ENCODE data around the gene SLC8A1.

SLC8A1 gene

GRCh38 chr2:40445467-40445866 is 6.4 kb downstream of the SLC8A1 start:
- no peaks in the 10 kb centered on the region for H3K27me3 ChIP-seq (ENCODE audit: control insufficient read depth in 1 of 2, insufficient read depth in 2 of 2, low read length in 2 of 2)
- H3K4me3 ChIP-seq (ENCODE audit: low read depth in 1 of 2, low read length in 2 of 2) = no peak overlapping the region
- H3K4me1 ChIP-seq (ENCODE audit: control insufficient read depth in 1 of 2, insufficient read depth in 2 of 2, low read length in 2 of 2) = peaks cover 0 to 7% of the 10 kb centered on the region in 2 donors
- no peaks in the 10 kb centered on the region for H3K9me3 ChIP-seq (ENCODE audit: control insufficient read depth in 1 of 2, low read length in 2 of 2)
- no peaks in the 10 kb centered on the region for H3K36me3 ChIP-seq (ENCODE audit: control insufficient read depth in 1 of 2, insufficient read depth in 2 of 2, low read length in 2 of 2)
- no peak overlapping the region for H3K27ac ChIP-seq (ENCODE audit: low read depth, low read length)
- H3K9ac ChIP-seq (ENCODE audit: low read depth in 1 of 2, low read length in 2 of 2) = no peak overlapping the region

DNA sequence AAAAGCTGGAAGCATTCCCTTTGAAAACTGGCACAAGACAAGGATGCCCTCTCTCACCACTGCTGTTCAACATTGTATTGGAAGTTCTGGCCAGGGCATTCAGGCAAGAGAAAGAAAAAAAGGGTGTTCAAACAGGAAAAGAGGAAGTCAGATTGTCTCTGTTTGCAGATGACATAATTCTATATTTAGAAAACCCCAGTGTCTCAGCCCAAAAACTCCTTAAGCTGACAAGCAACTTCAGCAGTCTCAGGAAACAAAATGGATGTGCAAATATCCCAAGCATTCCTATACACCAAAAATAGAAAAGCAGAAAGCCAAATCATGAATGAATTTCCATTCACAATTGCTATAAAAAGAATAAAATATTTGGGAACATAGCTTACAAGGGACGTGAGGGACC is 11.1 kb downstream of the SLC8A1 start:
- Histone ChIP-seq H3K9me3 (ENCODE audit: control insufficient read depth in 1 of 2, low read length in 2 of 2) (no peaks in the 10 kb centered on the region), H3K27me3 (ENCODE audit: control insufficient read depth in 1 of 2, insufficient read depth in 2 of 2, low read length in 2 of 2) (peaks cover 0 to 4% of the 10 kb centered on the region in 2 donors), H3K36me3 (ENCODE audit: control insufficient read depth in 1 of 2, insufficient read depth in 2 of 2, low read length in 2 of 2) (no peaks in the 10 kb centered on the region), H3K27ac (ENCODE audit: low read depth, low read length) (no peak overlapping the region), H3K9ac (ENCODE audit: low read depth in 1 of 2, low read length in 2 of 2) (no peak overlapping the region), H3K4me1 (ENCODE audit: control insufficient read depth in 1 of 2, insufficient read depth in 2 of 2, low read length in 2 of 2) (no peaks in the 10 kb centered on the region), H3K4me3 (ENCODE audit: low read depth in 1 of 2, low read length in 2 of 2) (no peak overlapping the region)

DNA sequence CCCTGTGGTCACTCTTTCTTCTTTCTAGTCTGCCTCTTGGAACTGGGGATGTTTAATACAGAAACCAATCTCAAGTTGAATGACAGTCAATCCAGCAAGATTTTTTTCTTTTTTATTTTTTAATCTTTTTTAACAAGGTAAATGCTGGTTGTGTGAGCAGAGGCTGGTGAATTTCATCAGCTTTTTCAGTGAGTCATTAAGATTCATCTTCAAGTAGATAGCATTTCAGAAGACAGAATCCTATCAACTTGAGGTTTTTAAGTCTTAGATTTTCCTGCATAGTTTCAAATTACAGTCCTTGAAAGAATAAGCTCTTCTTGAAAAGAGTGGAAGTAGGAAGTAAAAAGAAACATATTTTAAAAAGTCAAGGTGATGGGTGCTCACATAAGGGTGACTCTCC is 12.4 kb downstream of the SLC8A1 start:
- no peak overlapping the region for H3K9ac ChIP-seq (ENCODE audit: low read depth in 1 of 2, low read length in 2 of 2)
- H3K27ac ChIP-seq (ENCODE audit: low read depth, low read length) = no peak overlapping the region
- no peaks in the 10 kb centered on the region for H3K36me3 ChIP-seq (ENCODE audit: control insufficient read depth in 1 of 2, insufficient read depth in 2 of 2, low read length in 2 of 2)
- H3K27me3 ChIP-seq (ENCODE audit: control insufficient read depth in 1 of 2, insufficient read depth in 2 of 2, low read length in 2 of 2) = peaks cover 0 to 4% of the 10 kb centered on the region in 2 donors
- no peak overlapping the region for H3K4me3 ChIP-seq (ENCODE audit: low read depth in 1 of 2, low read length in 2 of 2)
- no peaks in the 10 kb centered on the region for H3K4me1 ChIP-seq (ENCODE audit: control insufficient read depth in 1 of 2, insufficient read depth in 2 of 2, low read length in 2 of 2)
- H3K9me3 ChIP-seq (ENCODE audit: control insufficient read depth in 1 of 2, low read length in 2 of 2) = no peaks in the 10 kb centered on the region

DNA sequence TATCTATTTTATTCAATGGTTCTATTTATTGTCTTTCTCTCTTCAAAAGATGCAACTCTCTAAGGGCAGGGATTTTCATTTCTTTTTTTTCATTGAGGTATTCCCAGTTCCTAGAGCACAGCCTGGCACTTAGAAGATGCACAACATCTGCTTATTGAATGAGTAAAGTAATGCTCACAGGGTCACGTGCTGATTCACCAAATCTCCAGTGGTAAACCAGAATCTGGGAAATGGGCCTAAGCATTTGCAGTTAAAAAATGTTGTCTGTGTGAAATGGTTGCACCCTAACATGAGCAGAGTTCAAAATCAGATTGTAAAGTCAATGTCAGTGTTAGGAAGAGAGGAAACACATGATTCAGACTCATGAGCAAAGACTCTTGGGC is 15.8 kb downstream of the SLC8A1 start:
- H3K36me3 ChIP-seq (ENCODE audit: control insufficient read depth in 1 of 2, insufficient read depth in 2 of 2, low read length in 2 of 2) = no peaks in the 10 kb centered on the region
- no peak overlapping the region for H3K9ac ChIP-seq (ENCODE audit: low read depth in 1 of 2, low read length in 2 of 2)
- H3K4me3 ChIP-seq (ENCODE audit: low read depth in 1 of 2, low read length in 2 of 2) = no peak overlapping the region
- peaks cover 0 to 4% of the 10 kb centered on the region in 2 donors for H3K27me3 ChIP-seq (ENCODE audit: control insufficient read depth in 1 of 2, insufficient read depth in 2 of 2, low read length in 2 of 2)
- no peaks in the 10 kb centered on the region for H3K9me3 ChIP-seq (ENCODE audit: control insufficient read depth in 1 of 2, low read length in 2 of 2)
- no peak overlapping the region for H3K27ac ChIP-seq (ENCODE audit: low read depth, low read length)
- peaks cover 0 to 4% of the 10 kb centered on the region in 2 donors for H3K4me1 ChIP-seq (ENCODE audit: control insufficient read depth in 1 of 2, insufficient read depth in 2 of 2, low read length in 2 of 2)

DNA sequence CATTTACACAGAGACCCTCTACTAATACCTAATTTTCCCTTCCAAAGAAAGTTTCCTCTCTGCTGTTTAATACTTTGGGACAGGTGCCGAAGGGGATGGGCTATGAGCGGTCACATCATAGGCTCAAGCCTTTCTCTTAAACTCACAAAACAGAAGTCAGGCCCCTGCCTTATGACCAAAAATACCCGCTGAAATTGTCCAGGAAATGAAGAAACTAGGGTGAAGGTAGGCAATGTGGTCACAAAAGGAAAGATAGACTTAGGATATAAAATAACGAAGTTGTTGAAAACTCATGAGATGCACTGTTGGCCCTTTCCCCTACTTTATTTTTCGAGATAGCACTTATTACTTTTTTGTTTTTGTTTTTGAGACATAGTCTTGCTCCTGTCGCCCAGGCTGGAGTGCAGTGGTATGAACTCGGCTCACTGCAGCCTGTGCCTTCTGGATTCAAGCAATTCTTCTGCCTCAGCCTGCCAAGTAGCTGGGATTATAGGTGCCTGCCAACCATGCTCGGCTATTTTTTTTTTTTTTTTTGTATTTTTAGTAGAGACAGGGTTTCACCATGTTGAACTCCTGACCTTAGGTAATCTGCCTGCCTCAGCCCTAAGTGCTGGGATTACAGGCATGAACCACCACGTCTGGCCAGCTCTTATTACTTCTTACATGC is 16.3 kb downstream of the SLC8A1 start:
- H3K36me3 ChIP-seq (ENCODE audit: control insufficient read depth in 1 of 2, insufficient read depth in 2 of 2, low read length in 2 of 2) = no peaks in the 10 kb centered on the region
- no peaks in the 10 kb centered on the region for H3K9me3 ChIP-seq (ENCODE audit: control insufficient read depth in 1 of 2, low read length in 2 of 2)
- H3K4me1 ChIP-seq (ENCODE audit: control insufficient read depth in 1 of 2, insufficient read depth in 2 of 2, low read length in 2 of 2) = peaks cover 0 to 4% of the 10 kb centered on the region in 2 donors
- no peak overlapping the region for H3K27ac ChIP-seq (ENCODE audit: low read depth, low read length)
- no peak overlapping the region for H3K4me3 ChIP-seq (ENCODE audit: low read depth in 1 of 2, low read length in 2 of 2)
- H3K9ac ChIP-seq (ENCODE audit: low read depth in 1 of 2, low read length in 2 of 2) = no peak overlapping the region
- peaks cover 0 to 4% of the 10 kb centered on the region in 2 donors for H3K27me3 ChIP-seq (ENCODE audit: control insufficient read depth in 1 of 2, insufficient read depth in 2 of 2, low read length in 2 of 2)

GRCh38 chr2:40434731-40435271 is 17.1 kb downstream of the SLC8A1 start:
- no peak overlapping the region for H3K4me3 ChIP-seq (ENCODE audit: low read depth in 1 of 2, low read length in 2 of 2)
- H3K27ac ChIP-seq (ENCODE audit: low read depth, low read length) = no peak overlapping the region
- H3K9me3 ChIP-seq (ENCODE audit: control insufficient read depth in 1 of 2, low read length in 2 of 2) = no peaks in the 10 kb centered on the region
- H3K27me3 ChIP-seq (ENCODE audit: control insufficient read depth in 1 of 2, insufficient read depth in 2 of 2, low read length in 2 of 2) = peaks cover 0 to 4% of the 10 kb centered on the region in 2 donors
- H3K36me3 ChIP-seq (ENCODE audit: control insufficient read depth in 1 of 2, insufficient read depth in 2 of 2, low read length in 2 of 2) = no peaks in the 10 kb centered on the region
- peaks cover 0 to 4% of the 10 kb centered on the region in 2 donors for H3K4me1 ChIP-seq (ENCODE audit: control insufficient read depth in 1 of 2, insufficient read depth in 2 of 2, low read length in 2 of 2)
- no peak overlapping the region for H3K9ac ChIP-seq (ENCODE audit: low read depth in 1 of 2, low read length in 2 of 2)

DNA sequence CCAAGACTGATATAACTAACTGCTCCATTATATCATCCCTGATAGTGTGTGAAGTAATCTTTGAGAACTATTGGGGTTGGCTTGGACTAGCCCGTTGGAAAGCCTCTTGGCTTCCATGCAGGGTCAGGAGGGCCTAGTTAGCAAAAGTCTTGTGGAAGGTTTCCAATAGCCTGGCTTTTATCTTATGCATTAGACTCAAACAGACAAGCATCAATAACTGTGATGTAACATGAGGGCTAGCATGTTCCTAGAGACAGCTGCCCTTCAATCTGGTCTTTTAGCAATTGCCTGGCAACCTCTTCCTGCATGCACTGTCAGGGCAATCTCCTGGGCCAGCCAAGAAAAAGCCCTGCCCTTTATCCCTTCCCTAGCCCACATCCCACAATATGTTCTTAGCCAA is 18.2 kb downstream of the SLC8A1 start:
- Histone ChIP-seq H3K4me3 (ENCODE audit: low read depth in 1 of 2, low read length in 2 of 2) (no peak overlapping the region), H3K9me3 (ENCODE audit: control insufficient read depth in 1 of 2, low read length in 2 of 2) (no peaks in the 10 kb centered on the region), H3K4me1 (ENCODE audit: control insufficient read depth in 1 of 2, insufficient read depth in 2 of 2, low read length in 2 of 2) (peaks cover 0 to 4% of the 10 kb centered on the region in 2 donors), H3K36me3 (ENCODE audit: control insufficient read depth in 1 of 2, insufficient read depth in 2 of 2, low read length in 2 of 2) (no peaks in the 10 kb centered on the region), H3K27me3 (ENCODE audit: control insufficient read depth in 1 of 2, insufficient read depth in 2 of 2, low read length in 2 of 2) (peaks cover 0 to 4% of the 10 kb centered on the region in 2 donors), H3K9ac (ENCODE audit: low read depth in 1 of 2, low read length in 2 of 2) (no peak overlapping the region), H3K27ac (ENCODE audit: low read depth, low read length) (no peak overlapping the region)

DNA sequence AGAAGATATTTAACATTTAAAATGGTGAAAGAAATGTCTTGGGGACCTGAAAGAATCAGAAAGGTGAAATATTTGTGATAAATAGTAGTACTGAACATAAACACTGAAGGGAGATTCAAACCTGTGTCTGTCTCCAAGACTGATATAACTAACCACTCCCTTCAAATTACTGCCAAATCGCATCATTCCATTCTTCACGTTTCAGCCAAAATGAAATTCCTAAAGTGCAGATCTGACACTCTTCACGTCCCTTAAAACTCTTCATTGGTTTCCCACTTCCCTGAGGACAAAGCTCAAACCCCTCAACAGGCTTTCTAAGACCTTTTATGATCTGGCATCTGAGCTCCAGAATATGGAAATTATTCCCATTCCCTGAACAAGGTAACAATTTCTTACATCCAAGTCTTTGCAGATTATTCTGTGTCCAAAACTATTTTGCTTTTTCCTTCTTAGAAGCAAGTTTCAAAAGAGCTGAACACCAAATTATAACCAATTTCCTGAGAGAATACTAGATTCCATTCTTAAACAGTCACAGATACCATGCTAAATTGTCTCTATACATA is 18.9 kb downstream of the SLC8A1 start:
- Histone ChIP-seq H3K27me3 (ENCODE audit: control insufficient read depth in 1 of 2, insufficient read depth in 2 of 2, low read length in 2 of 2) (no peaks in the 10 kb centered on the region), H3K9me3 (ENCODE audit: control insufficient read depth in 1 of 2, low read length in 2 of 2) (no peaks in the 10 kb centered on the region), H3K36me3 (ENCODE audit: control insufficient read depth in 1 of 2, insufficient read depth in 2 of 2, low read length in 2 of 2) (no peaks in the 10 kb centered on the region), H3K9ac (ENCODE audit: low read depth in 1 of 2, low read length in 2 of 2) (no peak overlapping the region), H3K27ac (ENCODE audit: low read depth, low read length) (no peak overlapping the region), H3K4me1 (ENCODE audit: control insufficient read depth in 1 of 2, insufficient read depth in 2 of 2, low read length in 2 of 2) (peaks cover 0 to 4% of the 10 kb centered on the region in 2 donors), H3K4me3 (ENCODE audit: low read depth in 1 of 2, low read length in 2 of 2) (no peak overlapping the region)

DNA sequence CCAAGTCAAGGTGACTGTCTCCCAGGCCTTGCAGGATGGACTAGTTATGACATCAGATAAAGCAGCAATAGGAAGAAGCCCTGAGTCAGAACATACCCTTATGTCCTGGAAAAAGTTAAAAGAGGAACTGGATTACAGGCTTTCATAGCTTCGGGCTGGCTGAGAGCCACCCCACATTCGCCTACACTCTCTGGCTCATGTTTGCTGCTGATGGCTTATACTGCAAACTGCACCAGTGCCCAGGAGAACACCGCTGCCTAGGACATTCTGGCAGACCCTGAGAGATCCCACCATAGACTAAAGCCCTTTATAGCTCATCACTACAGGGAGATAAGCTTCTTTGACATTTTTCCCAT is 20.3 kb downstream of the SLC8A1 start:
- Histone ChIP-seq H3K36me3 (ENCODE audit: control insufficient read depth in 1 of 2, insufficient read depth in 2 of 2, low read length in 2 of 2) (no peaks in the 10 kb centered on the region), H3K9ac (ENCODE audit: low read depth in 1 of 2, low read length in 2 of 2) (no peak overlapping the region), H3K4me3 (ENCODE audit: low read depth in 1 of 2, low read length in 2 of 2) (no peak overlapping the region), H3K9me3 (ENCODE audit: control insufficient read depth in 1 of 2, low read length in 2 of 2) (no peaks in the 10 kb centered on the region), H3K4me1 (ENCODE audit: control insufficient read depth in 1 of 2, insufficient read depth in 2 of 2, low read length in 2 of 2) (peaks cover 0 to 4% of the 10 kb centered on the region in 2 donors), H3K27me3 (ENCODE audit: control insufficient read depth in 1 of 2, insufficient read depth in 2 of 2, low read length in 2 of 2) (no peaks in the 10 kb centered on the region), H3K27ac (ENCODE audit: low read depth, low read length) (no peak overlapping the region)

DNA sequence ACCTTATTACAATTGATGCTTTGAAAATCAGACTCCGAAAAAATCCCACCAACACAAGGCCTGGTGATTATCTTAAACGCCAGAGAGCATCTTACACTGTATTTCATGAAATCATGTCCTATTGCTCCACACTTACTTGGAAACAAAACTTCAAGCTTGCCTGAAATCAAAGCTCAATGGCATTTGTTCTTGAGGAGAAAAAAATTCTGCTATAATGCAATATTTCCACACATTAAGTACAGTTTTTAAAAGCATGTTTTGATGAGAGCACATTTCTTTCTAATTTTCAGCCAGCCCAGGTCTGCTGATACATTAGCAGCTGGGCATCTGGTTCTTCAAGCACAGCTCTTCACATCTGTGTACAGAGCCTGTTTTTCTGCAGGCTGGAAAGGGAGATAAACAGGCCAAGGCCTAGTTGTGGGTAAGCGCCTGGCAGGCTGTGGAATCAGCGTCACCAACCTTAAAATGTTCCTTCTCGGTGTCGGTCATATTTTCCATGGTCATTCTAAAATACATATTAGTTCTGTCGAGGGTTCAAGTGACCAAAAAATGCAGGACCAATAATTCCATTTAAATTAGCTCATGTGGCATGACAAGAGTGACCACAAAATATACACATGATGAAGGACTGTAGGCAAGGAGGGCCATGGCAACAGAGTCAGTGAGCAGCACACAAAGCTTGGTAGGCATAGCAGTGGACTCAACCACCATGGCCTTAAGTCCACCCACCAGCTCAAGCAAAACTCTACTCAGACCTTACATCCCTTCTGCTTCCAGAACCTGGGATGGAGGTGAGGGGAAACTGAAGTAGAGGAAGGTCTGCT is 20.9 kb downstream of the SLC8A1 start:
- Histone ChIP-seq H3K4me1 (ENCODE audit: control insufficient read depth in 1 of 2, insufficient read depth in 2 of 2, low read length in 2 of 2) (peaks cover 0 to 4% of the 10 kb centered on the region in 2 donors), H3K9me3 (ENCODE audit: control insufficient read depth in 1 of 2, low read length in 2 of 2) (no peaks in the 10 kb centered on the region), H3K4me3 (ENCODE audit: low read depth in 1 of 2, low read length in 2 of 2) (no peak overlapping the region), H3K9ac (ENCODE audit: low read depth in 1 of 2, low read length in 2 of 2) (no peak overlapping the region), H3K36me3 (ENCODE audit: control insufficient read depth in 1 of 2, insufficient read depth in 2 of 2, low read length in 2 of 2) (no peaks in the 10 kb centered on the region), H3K27me3 (ENCODE audit: control insufficient read depth in 1 of 2, insufficient read depth in 2 of 2, low read length in 2 of 2) (no peaks in the 10 kb centered on the region), H3K27ac (ENCODE audit: low read depth, low read length) (no peak overlapping the region)

All from duodenal mucosa (tissue), 2 donors.